HG03469 (cell line): Measurements from ENCODE around the gene CRYGC.

Experiments
- ATAC-seq: cut with Tn5 transposase; IDR thresholded peaks from one replicate; pipeline ENCODE4 v1.9.1; 2021; ENCODE audit warnings: mild to moderate bottlenecking, moderate library complexity, moderate number of reproducible peaks; ENCODE audit not compliant: unreplicated experiment

CRYGC gene

DNA sequence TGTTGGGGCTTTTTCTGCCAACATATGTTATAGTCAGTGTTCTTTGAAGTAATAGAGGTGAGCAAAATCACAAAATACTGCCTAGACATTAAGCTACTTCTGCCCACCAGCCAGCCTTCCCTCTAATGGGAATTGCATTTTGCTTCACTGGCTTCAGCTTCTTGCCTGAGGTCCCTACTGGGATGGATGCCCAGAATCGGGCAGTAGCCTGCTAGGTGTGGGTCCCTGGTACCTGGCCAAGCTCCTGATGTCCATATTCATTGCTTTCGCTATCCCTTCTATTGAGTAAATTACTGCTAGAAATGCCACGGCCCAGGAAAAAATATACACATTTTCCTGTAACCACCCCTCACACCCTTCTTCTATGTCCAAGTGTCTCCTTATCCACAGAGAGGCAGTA lies 32.3 kb downstream of the CRYGC start:
- no peak for ATAC-seq

DNA sequence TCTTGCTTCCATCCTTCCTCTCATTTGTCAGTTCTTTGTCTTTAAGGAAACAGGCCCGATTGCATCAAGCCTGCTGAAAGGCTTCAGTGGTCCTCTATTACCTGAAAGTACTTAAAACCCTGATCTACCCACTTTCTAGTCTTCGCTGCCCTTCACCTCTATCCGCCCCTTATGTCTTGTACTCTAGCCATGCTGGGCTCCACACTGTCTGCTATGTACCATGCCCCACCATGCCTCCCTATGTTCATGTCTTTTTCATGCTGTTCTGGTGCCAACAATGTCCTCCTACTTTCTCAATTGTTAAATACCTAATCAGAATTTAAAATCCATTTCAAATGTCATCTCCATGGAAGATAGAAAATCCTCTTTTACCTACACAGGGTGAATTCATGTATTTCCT lies 33.5 kb downstream of the CRYGC start:
- ATAC-seq, result no peak

DNA sequence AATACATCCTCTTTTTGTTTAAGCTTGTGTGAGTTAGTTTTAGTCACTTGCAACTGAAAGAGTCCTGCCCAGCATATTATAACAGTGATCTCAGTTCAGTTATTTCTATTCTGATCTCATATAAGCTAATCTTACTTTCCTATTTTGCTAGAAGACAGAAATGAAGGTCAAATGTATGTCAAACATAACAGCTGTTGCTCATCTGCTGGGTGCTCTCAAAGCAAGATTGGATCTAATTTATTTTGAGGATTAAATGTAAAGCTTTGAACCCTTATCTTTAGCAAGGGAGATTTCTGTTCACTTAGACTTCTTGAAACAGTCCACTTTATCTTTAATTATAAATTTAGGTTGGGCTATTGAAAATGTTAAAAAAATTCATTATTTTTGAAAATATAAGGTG lies 36.5 kb downstream of the CRYGC start:
- no peak for ATAC-seq

DNA sequence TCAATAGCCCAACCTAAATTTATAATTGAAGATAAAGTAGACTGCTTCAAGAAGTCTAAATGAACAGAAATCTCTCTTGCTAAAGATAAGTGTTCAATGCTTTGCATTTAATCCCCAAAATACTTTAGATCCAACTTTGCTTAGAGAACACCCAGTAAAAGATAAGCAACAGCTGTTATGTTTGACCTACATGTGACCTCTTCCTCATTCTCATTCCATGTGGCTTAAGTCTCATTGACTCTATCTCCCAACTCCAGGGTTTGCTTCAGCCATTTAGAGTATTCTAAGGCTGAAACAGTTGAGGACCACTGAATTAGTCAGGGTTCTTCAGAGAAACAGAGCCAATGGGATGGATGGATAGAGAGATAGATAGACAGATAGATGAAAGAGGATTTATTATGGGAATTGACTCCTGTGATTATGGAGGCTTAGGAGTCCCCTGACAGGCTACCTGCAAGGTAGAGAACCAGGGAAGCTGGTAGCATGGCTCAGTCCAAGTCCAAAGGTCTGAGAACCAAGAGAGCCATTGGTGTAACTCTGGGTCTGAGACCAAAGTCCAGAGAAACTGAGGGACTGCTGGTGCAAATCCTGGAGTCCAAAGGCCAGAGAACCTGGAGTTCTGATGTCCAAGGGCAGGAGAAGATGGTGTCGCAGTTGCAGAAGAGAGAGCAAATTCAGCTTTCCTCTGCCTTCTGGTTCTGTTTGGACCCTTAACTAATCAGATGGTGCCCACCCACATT lies 37.4 kb downstream of the CRYGC start:
- ATAC-seq, result no peak

- ATAC-seq, result no peak
These were observed 39.2 kb downstream of the CRYGC start for GRCh38 chr2:208090420-208090819.

DNA sequence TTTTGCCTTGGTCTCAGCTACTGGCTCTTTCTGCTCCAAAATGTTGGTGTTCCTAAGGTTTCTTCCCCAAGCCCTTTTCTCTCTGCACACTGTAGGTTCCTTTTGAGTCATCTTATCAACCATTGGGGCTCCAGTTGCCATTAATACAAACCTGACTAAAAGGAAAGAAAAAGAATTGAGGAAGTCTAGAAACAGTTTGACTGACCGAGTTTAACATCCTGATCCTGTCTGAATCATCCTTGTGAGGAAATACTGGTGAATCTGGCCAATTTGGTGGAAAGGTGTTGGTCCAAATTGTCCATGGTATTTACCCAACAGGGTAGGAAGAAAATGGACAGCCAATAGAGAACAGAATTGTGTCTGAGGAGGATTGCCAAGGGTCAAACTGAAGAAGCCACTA lies 43.6 kb downstream of the CRYGC start:
- no peak for ATAC-seq

DNA sequence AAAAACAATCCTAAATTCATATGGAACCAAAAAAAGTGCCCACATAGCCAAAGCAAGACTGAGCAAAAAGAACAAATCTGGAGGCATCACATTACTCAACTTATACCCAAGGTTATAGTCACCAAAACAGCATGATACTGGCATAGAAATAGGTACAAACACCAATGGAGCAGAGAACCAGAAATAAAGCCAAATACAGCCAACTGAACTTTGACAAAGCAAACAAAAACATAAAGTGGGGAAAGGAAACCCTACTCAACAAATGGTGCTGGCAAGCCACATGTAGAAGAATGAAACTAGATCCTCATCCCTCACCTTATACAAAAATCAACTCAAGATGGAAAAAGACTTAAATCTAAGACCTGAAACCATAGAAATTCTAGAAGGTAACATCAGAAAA lies 45.8 kb downstream of the CRYGC start:
- ATAC-seq, result no peak
